NCI-H510A treated with DMSO at 0.1 percent for 48 hours (cell line): Measurements from ENCODE around the gene WNT5A.
"Not testable (repeated sequence)": the region's sequence is repeated elsewhere in the genome, so short reads cannot be mapped to it uniquely, and the experiment has no call there.

ENCODE experiments used
- DNase-seq: peaks from one replicate; lab custom pipeline; 2025; lab: John Stamatoyannopoulos, UW

WNT5A gene

GRCh38 chr3:55505776-55506175 is 18.7 kb upstream of the WNT5A start:
- DNase-seq: no peak

- not testable (repeated sequence) for DNase-seq
Observed at GRCh38 chr3:55505102-55505501, 18.0 kb upstream of the WNT5A start.

- no peak for DNase-seq
Observed at GRCh38 chr3:55501905-55502304, 14.8 kb upstream of the WNT5A start.

GRCh38 chr3:55500555-55501330 is 13.6 kb upstream of the WNT5A start:
- no peak for DNase-seq

GRCh38 chr3:55498520-55498919 is 11.4 kb upstream of the WNT5A start:
- DNase-seq: no peak

GRCh38 chr3:55497250-55497649 is 10.1 kb upstream of the WNT5A start:
- DNase-seq: no peak

GRCh38 chr3:55494976-55495375 is 7.9 kb upstream of the WNT5A start:
- DNase-seq: no peak

- DNase-seq: no peak
Observed at GRCh38 chr3:55492976-55493375, 5.9 kb upstream of the WNT5A start.

- no peak for DNase-seq
Observed at GRCh38 chr3:55491296-55491816, 4.2 kb upstream of the WNT5A start.

GRCh38 chr3:55490276-55490913 is 3.3 kb upstream of the WNT5A start:
- peak; percentile 58 for DNase-seq

GRCh38 chr3:55489798-55490132 is 2.7 kb upstream of the WNT5A start:
- no peak for DNase-seq

- DNase-seq: no peak
Observed at GRCh38 chr3:55488398-55489055, 1.4 kb upstream of the WNT5A start.

- no peak for DNase-seq
Observed at GRCh38 chr3:55487381-55488241, 505 bp upstream of the WNT5A start.

GRCh38 chr3:55486101-55486856 is 827 bp downstream of the WNT5A start:
- no peak for DNase-seq

GRCh38 chr3:55484801-55485791 is 2.0 kb downstream of the WNT5A start:
- peak; percentile 44 for DNase-seq

GRCh38 chr3:55484191-55484689 is 2.9 kb downstream of the WNT5A start:
- DNase-seq: no peak

- DNase-seq: no peak
Observed at GRCh38 chr3:55483196-55484095, 3.7 kb downstream of the WNT5A start.

GRCh38 chr3:55482496-55483195 is 4.5 kb downstream of the WNT5A start:
- DNase-seq: no peak
